DND-41 (cell line): Measurements from ENCODE around the gene CCN6.

Experiments used
- ATAC-seq: fragments of 200-7000 bp; cut with Tn5 transposase; 3 replicates; pipeline ENCODE4 v1.9.1; 2021; ENCODE audit warnings: low read depth; ENCODE audit not compliant: insufficient read depth
- DNase-seq: peaks from one replicate; pipeline ENCODE4 v3.0.0-alpha.2; 2020
- H2AFZ ChIP-seq: 2 replicates; pipeline ENCODE4 v1.6.0; 2012; ENCODE audit warnings: low read depth, low read length
- H3K27ac ChIP-seq: 2 replicates; pipeline ENCODE4 v1.5.1; 2012; ENCODE audit warnings: low read length, inconsistent platforms
- H3K27me3 ChIP-seq: fragments of 200-600 bp; sonication (generic); 2 replicates; pipeline ENCODE4 v1.6.0; 2012; ENCODE audit warnings: low read length, mild to moderate bottlenecking, inconsistent platforms; ENCODE audit not compliant: insufficient read depth, poor library complexity
- H3K36me3 ChIP-seq: 2 replicates; pipeline ENCODE4 v1.5.1; 2012; ENCODE audit warnings: low read length, inconsistent platforms; ENCODE audit not compliant: insufficient read depth
- H3K4me1 ChIP-seq: 2 replicates; pipeline ENCODE4 v1.5.1; 2012; ENCODE audit warnings: mild to moderate bottlenecking, low read length; ENCODE audit not compliant: insufficient read depth
- H3K4me2 ChIP-seq: 2 replicates; pipeline ENCODE4 v1.6.0; 2012; ENCODE audit warnings: mild to moderate bottlenecking, moderate library complexity, low read length, inconsistent platforms; ENCODE audit not compliant: insufficient read depth
- H3K4me3 ChIP-seq, 2 experiments: fragments of 200-600 bp in 1 of 2; shearing (Covaris generic) in 1 of 2; 2 replicates each; pipeline ENCODE4 v1.5.1; 2012 to 2016; ENCODE audit warnings: inconsistent platforms in 2 of 2, low read length in 2 of 2, mild to moderate bottlenecking in 2 of 2, low read depth in 1 of 2, moderate library complexity in 1 of 2
- H3K79me2 ChIP-seq: 2 replicates; pipeline ENCODE4 v1.6.0; 2012; ENCODE audit warnings: low read length, inconsistent platforms; ENCODE audit not compliant: insufficient read depth
- H3K9ac ChIP-seq: 2 replicates; pipeline ENCODE4 v1.6.0; 2012; ENCODE audit warnings: low read depth, mild to moderate bottlenecking, inconsistent platforms, low read length, moderate library complexity
- H3K9me3 ChIP-seq: 2 replicates; pipeline ENCODE4 v1.5.1; 2012; ENCODE audit warnings: low read length, moderate library complexity, mild to moderate bottlenecking, inconsistent platforms; ENCODE audit not compliant: insufficient read depth, severe bottlenecking
- H4K20me1 ChIP-seq: 2 replicates; pipeline ENCODE4 v1.6.0; 2012; ENCODE audit warnings: low read length; ENCODE audit not compliant: insufficient read depth
- EZH2 ChIP-seq: IDR thresholded peaks from 3 replicates; pipeline ENCODE4 v1.6.1; 2012; ENCODE audit warnings: borderline replicate concordance, low read depth, mild to moderate bottlenecking, moderate library complexity, low read length, inconsistent platforms; ENCODE audit not compliant: severe bottlenecking
- TF ChIP-seq, protein P1 (sequence below): IDR thresholded peaks from 2 replicates; pipeline ENCODE4 v1.5.1; 2012; ENCODE audit warnings: borderline replicate concordance, low read length, moderate library complexity, mild to moderate bottlenecking; ENCODE audit not compliant: poor library complexity, severe bottlenecking; ENCODE audit errors: extremely low read depth

CCN6 gene

DNA sequence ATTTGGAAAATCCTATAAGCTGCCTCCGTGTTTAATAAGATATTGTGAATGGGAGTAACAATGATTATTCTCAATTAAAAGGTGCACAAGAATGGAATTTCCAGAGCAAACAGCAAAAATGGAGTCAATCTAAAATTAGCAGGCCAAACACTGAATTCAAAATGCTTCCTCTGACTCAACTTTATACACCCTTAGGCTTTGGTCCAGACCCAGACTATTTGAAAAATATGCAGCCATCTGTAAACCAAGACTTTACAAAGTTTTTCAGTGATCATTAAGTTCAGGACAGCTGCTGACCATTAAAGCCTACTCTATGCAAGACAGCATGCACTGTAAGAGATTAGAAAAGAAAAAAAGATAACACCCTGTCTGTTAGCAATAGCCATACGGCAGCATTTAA lies 39.4 kb upstream of the CCN6 start:
- DNase-seq, result no peak
- H3K4me1 ChIP-seq, result peaks cover 5% of the 10 kb centered on the region
- H3K9me3 ChIP-seq, result no peaks in the 10 kb centered on the region
- no peak overlapping the region for H3K4me2 ChIP-seq
- H3K36me3 ChIP-seq, result no peaks in the 10 kb centered on the region
- no peaks in the 10 kb centered on the region for H4K20me1 ChIP-seq
- no peak overlapping the region for H3K27ac ChIP-seq
- no peaks in the 10 kb centered on the region for H3K27me3 ChIP-seq
- H3K4me3 ChIP-seq, result no peak overlapping the region
- no peaks in the 10 kb centered on the region for H3K79me2 ChIP-seq
- no peak overlapping the region for H3K9ac ChIP-seq
- TF ChIP-seq, protein P1, sequence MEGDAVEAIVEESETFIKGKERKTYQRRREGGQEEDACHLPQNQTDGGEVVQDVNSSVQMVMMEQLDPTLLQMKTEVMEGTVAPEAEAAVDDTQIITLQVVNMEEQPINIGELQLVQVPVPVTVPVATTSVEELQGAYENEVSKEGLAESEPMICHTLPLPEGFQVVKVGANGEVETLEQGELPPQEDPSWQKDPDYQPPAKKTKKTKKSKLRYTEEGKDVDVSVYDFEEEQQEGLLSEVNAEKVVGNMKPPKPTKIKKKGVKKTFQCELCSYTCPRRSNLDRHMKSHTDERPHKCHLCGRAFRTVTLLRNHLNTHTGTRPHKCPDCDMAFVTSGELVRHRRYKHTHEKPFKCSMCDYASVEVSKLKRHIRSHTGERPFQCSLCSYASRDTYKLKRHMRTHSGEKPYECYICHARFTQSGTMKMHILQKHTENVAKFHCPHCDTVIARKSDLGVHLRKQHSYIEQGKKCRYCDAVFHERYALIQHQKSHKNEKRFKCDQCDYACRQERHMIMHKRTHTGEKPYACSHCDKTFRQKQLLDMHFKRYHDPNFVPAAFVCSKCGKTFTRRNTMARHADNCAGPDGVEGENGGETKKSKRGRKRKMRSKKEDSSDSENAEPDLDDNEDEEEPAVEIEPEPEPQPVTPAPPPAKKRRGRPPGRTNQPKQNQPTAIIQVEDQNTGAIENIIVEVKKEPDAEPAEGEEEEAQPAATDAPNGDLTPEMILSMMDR, result no peak
- no peak for ATAC-seq
- no peak overlapping the region for H2AFZ ChIP-seq

DNA sequence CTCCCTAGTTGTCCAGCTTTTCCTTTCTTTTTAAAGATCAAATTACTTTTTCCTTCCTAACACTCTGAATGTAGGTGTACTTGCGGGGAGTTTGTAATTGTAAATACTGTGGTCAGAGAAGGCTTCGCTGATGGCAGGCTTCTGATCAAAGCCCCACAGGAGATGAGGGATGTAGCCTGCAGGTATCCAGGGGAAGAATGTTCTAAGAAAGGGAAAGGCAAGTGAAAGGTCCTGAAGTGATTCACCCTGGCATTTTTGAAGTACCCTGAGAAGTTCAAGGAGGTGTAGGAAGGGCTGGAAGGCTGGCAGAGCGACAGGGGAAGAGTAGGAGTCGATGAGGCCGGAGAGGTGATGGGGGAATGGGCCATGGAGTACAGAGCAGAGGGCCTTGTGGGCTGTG lies 38.2 kb upstream of the CCN6 start:
- no peak for TF ChIP-seq EZH2
- TF ChIP-seq, protein P1, result no peak
- Histone ChIP-seq H3K27me3 (no peaks in the 10 kb centered on the region), H3K4me2 (no peak overlapping the region), H3K79me2 (no peaks in the 10 kb centered on the region), H4K20me1 (no peaks in the 10 kb centered on the region), H3K9ac (no peak overlapping the region), H3K4me3 (no peak overlapping the region), H3K4me1 (peaks cover 5% of the 10 kb centered on the region), H3K27ac (no peak overlapping the region), H3K9me3 (no peaks in the 10 kb centered on the region), H2AFZ (no peak overlapping the region), H3K36me3 (no peaks in the 10 kb centered on the region)
- ATAC-seq, result no peak
- no peak for DNase-seq

DNA sequence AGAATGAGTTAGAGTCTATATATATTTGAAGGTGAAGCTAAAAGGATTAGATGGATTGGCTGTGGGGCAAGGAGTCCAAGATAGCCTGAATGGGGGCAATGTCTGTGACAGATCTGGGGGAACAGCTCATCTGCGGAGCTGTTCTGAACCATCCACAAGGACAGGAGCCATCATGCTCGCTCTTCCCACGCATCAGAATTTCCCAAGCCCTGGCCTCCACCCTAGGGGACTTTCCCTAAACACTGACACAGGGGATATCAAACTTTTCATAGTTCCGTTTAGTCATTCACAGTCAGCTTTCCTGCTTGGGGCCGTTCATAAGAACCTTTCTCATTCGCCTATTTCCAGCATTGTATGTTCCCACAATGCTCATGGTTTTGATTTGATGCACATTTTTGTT lies 37.6 kb upstream of the CCN6 start:
- H3K79me2 ChIP-seq, result no peaks in the 10 kb centered on the region
- DNase-seq (no peak), ATAC-seq (no peak)
- H3K27me3 ChIP-seq, result no peaks in the 10 kb centered on the region
- H2AFZ ChIP-seq, result no peak overlapping the region
- H3K9ac ChIP-seq, result no peak overlapping the region
- H3K36me3 ChIP-seq, result no peaks in the 10 kb centered on the region
- TF ChIP-seq, protein P1, result no peak
- H3K9me3 ChIP-seq, result no peaks in the 10 kb centered on the region
- no peak overlapping the region for H3K27ac ChIP-seq
- H4K20me1 ChIP-seq, result no peaks in the 10 kb centered on the region
- no peak overlapping the region for H3K4me3 ChIP-seq
- H3K4me1 ChIP-seq, result peaks cover 5% of the 10 kb centered on the region
- no peak overlapping the region for H3K4me2 ChIP-seq

DNA sequence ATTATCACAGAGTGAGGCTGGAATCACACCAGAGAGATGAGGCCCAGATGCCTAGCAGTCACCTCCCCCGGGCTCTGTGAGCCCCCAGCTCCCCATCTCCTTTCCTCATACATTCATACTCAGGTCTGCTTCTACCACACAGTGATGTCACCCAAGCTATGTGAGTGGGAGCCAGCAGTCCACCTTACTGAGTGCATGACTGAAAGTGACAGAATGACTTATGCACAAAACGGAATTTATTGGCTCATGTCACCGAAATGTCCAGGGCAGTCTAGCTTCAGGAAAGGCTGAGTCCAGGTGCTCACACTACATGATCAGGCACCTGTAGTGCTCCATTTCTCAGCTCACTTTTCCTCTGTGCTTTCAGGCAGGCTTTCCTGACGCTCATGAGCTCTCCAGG lies 36.7 kb upstream of the CCN6 start:
- H3K4me1 ChIP-seq, result peaks cover 5% of the 10 kb centered on the region
- ATAC-seq, result no peak
- DNase-seq, result no peak
- H3K9me3 ChIP-seq, result no peaks in the 10 kb centered on the region
- no peaks in the 10 kb centered on the region for H3K36me3 ChIP-seq
- TF ChIP-seq, protein P1, result no peak
- TF ChIP-seq EZH2, result no peak
- H3K4me2 ChIP-seq, result no peak overlapping the region
- no peaks in the 10 kb centered on the region for H4K20me1 ChIP-seq
- H3K79me2 ChIP-seq, result no peaks in the 10 kb centered on the region
- no peak overlapping the region for H3K27ac ChIP-seq
- no peak overlapping the region for H3K9ac ChIP-seq
- no peak overlapping the region for H2AFZ ChIP-seq
- H3K4me3 ChIP-seq, result no peak overlapping the region
- H3K27me3 ChIP-seq, result no peaks in the 10 kb centered on the region
